ENCODE data around the gene CDCA7. TPM values are rescaled to one million over a fixed set of nuclear protein-coding genes. Genes with fewer than 3 reads are reported as not detected.

The CDCA7 gene
- total and polyA plus RNA-seq, 7 donors = 0.35 to 9.2 (median 2.2) TPM

- Histone ChIP-seq H3K36me3 (ENCODE audit: insufficient read depth in 1 of 2, low read depth in 1 of 2) (no peaks in the 10 kb centered on the region), H3K4me1 (no peaks in the 10 kb centered on the region), H3K27ac (no peak overlapping the region), H3K27me3 (ENCODE audit: insufficient read depth in 3 of 3, low read length in 2 of 3) (no peaks in the 10 kb centered on the region), H3K4me3 (no peak overlapping the region), H3K9me3 (no peaks in the 10 kb centered on the region)
- WGBS, 3 donors = 79 to 85% (median 83%) methylated on average over 18 of the region's 18 CpGs
- no peak for DNase-seq
- ATAC-seq = no peak
- no peak for TF ChIP-seq CTCF (IDR thresholded peaks at IDR 0.05)
- intact Hi-C loops (cut with DNase I) = no loop called here
Observed at GRCh38 chr2:173386021-173386737, 31.5 kb downstream of the CDCA7 start.

- ATAC-seq (no peak), DNase-seq (no peak)
- H3K27me3 ChIP-seq (ENCODE audit: insufficient read depth in 3 of 3, low read length in 2 of 3) = no peaks in the 10 kb centered on the region
- WGBS, 3 donors = 81 to 88% (median 86%) methylated on average over 10 of the region's 10 CpGs
- no peak overlapping the region for H3K4me3 ChIP-seq
- TF ChIP-seq CTCF (IDR thresholded peaks at IDR 0.05) = no peak
- no peaks in the 10 kb centered on the region for H3K36me3 ChIP-seq (ENCODE audit: insufficient read depth in 1 of 2, low read depth in 1 of 2)
- no peaks in the 10 kb centered on the region for H3K4me1 ChIP-seq
- no peak overlapping the region for H3K27ac ChIP-seq
- intact Hi-C loops (cut with DNase I) = no loop called here
- no peaks in the 10 kb centered on the region for H3K9me3 ChIP-seq
Observed at GRCh38 chr2:173386738-173387065, 32.0 kb downstream of the CDCA7 start.

GRCh38 chr2:173387079-173387478, 32.4 kb downstream of the CDCA7 start:
- Histone ChIP-seq H3K27ac (no peak overlapping the region), H3K36me3 (ENCODE audit: insufficient read depth in 1 of 2, low read depth in 1 of 2) (no peaks in the 10 kb centered on the region), H3K4me1 (no peaks in the 10 kb centered on the region), H3K4me3 (no peak overlapping the region), H3K9me3 (no peaks in the 10 kb centered on the region), H3K27me3 (ENCODE audit: insufficient read depth in 3 of 3, low read length in 2 of 3) (no peaks in the 10 kb centered on the region)
- no peak for ATAC-seq
- DNase-seq = no peak
- intact Hi-C loops (cut with DNase I) = no loop called here
- WGBS, 3 donors = 76 to 88% (median 82%) methylated on average over 5 of the region's 5 CpGs
- TF ChIP-seq CTCF (IDR thresholded peaks at IDR 0.05) = no peak

GRCh38 chr2:173387660-173388059, 33.0 kb downstream of the CDCA7 start:
- Histone ChIP-seq H3K36me3 (ENCODE audit: insufficient read depth in 1 of 2, low read depth in 1 of 2) (no peaks in the 10 kb centered on the region), H3K27ac (no peak overlapping the region), H3K4me1 (no peaks in the 10 kb centered on the region), H3K9me3 (no peaks in the 10 kb centered on the region), H3K27me3 (ENCODE audit: insufficient read depth in 3 of 3, low read length in 2 of 3) (no peaks in the 10 kb centered on the region), H3K4me3 (no peak overlapping the region)
- WGBS, 3 donors = 70 to 78% (median 74%) methylated on average over 3 of the region's 3 CpGs
- TF ChIP-seq CTCF (IDR thresholded peaks at IDR 0.05) = no peak
- no peak for DNase-seq
- intact Hi-C loops (cut with DNase I) = no loop called here
- no peak for ATAC-seq

GRCh38 chr2:173388795-173389194, 34.1 kb downstream of the CDCA7 start:
- Histone ChIP-seq H3K9me3 (no peaks in the 10 kb centered on the region), H3K27me3 (ENCODE audit: insufficient read depth in 3 of 3, low read length in 2 of 3) (no peaks in the 10 kb centered on the region), H3K4me3 (no peak overlapping the region), H3K27ac (no peak overlapping the region), H3K36me3 (ENCODE audit: insufficient read depth in 1 of 2, low read depth in 1 of 2) (no peaks in the 10 kb centered on the region), H3K4me1 (no peaks in the 10 kb centered on the region)
- ATAC-seq = no peak
- intact Hi-C loops (cut with DNase I) = no loop called here
- 92 to 96% (median 93%) methylated on average over 2 of the region's 2 CpGs for WGBS, 3 donors
- no peak for DNase-seq
- no peak for TF ChIP-seq CTCF (IDR thresholded peaks at IDR 0.05)

Data from psoas muscle (tissue), 8 donors.